DND-41 (cell line): ENCODE measurements around the gene WNT6.
A peak's percentile ranks its signal among the peaks of the same experiment; 100 is the strongest.

Experiments used
- ATAC-seq: fragments of 200-7000 bp; cut with Tn5 transposase; 3 replicates; pipeline ENCODE4 v1.9.1; 2021; ENCODE audit warnings: low read depth; ENCODE audit not compliant: insufficient read depth
- DNase-seq: peaks from one replicate; pipeline ENCODE4 v3.0.0-alpha.2; 2020
- H2AFZ ChIP-seq: 2 replicates; pipeline ENCODE4 v1.6.0; 2012; ENCODE audit warnings: low read depth, low read length
- H3K27ac ChIP-seq: 2 replicates; pipeline ENCODE4 v1.5.1; 2012; ENCODE audit warnings: low read length, inconsistent platforms
- H3K27me3 ChIP-seq: fragments of 200-600 bp; sonication (generic); 2 replicates; pipeline ENCODE4 v1.6.0; 2012; ENCODE audit warnings: low read length, mild to moderate bottlenecking, inconsistent platforms; ENCODE audit not compliant: insufficient read depth, poor library complexity
- H3K36me3 ChIP-seq: 2 replicates; pipeline ENCODE4 v1.5.1; 2012; ENCODE audit warnings: low read length, inconsistent platforms; ENCODE audit not compliant: insufficient read depth
- H3K4me1 ChIP-seq: 2 replicates; pipeline ENCODE4 v1.5.1; 2012; ENCODE audit warnings: mild to moderate bottlenecking, low read length; ENCODE audit not compliant: insufficient read depth
- H3K4me2 ChIP-seq: 2 replicates; pipeline ENCODE4 v1.6.0; 2012; ENCODE audit warnings: mild to moderate bottlenecking, moderate library complexity, low read length, inconsistent platforms; ENCODE audit not compliant: insufficient read depth
- H3K4me3 ChIP-seq, 2 experiments: fragments of 200-600 bp in 1 of 2; shearing (Covaris generic) in 1 of 2; 2 replicates each; pipeline ENCODE4 v1.5.1; 2012 to 2016; ENCODE audit warnings: inconsistent platforms in 2 of 2, low read length in 2 of 2, mild to moderate bottlenecking in 2 of 2, low read depth in 1 of 2, moderate library complexity in 1 of 2
- H3K79me2 ChIP-seq: 2 replicates; pipeline ENCODE4 v1.6.0; 2012; ENCODE audit warnings: low read length, inconsistent platforms; ENCODE audit not compliant: insufficient read depth
- H3K9ac ChIP-seq: 2 replicates; pipeline ENCODE4 v1.6.0; 2012; ENCODE audit warnings: low read depth, mild to moderate bottlenecking, inconsistent platforms, low read length, moderate library complexity
- H3K9me3 ChIP-seq: 2 replicates; pipeline ENCODE4 v1.5.1; 2012; ENCODE audit warnings: low read length, moderate library complexity, mild to moderate bottlenecking, inconsistent platforms; ENCODE audit not compliant: insufficient read depth, severe bottlenecking
- H4K20me1 ChIP-seq: 2 replicates; pipeline ENCODE4 v1.6.0; 2012; ENCODE audit warnings: low read length; ENCODE audit not compliant: insufficient read depth
- EZH2 ChIP-seq: IDR thresholded peaks from 3 replicates; pipeline ENCODE4 v1.6.1; 2012; ENCODE audit warnings: borderline replicate concordance, low read depth, mild to moderate bottlenecking, moderate library complexity, low read length, inconsistent platforms; ENCODE audit not compliant: severe bottlenecking
- TF ChIP-seq, protein P1 (sequence below): IDR thresholded peaks from 2 replicates; pipeline ENCODE4 v1.5.1; 2012; ENCODE audit warnings: borderline replicate concordance, low read length, moderate library complexity, mild to moderate bottlenecking; ENCODE audit not compliant: poor library complexity, severe bottlenecking; ENCODE audit errors: extremely low read depth

WNT6 gene

GRCh38 chr2:218852911-218853667 lies 6.5 kb upstream of the WNT6 start:
- Histone ChIP-seq H3K27ac (no peak overlapping the region), H3K9ac (no peak overlapping the region), H3K9me3 (no peaks in the 10 kb centered on the region), H3K4me3 (no peak overlapping the region), H3K4me2 (no peak overlapping the region), H3K36me3 (no peaks in the 10 kb centered on the region), H3K27me3 (peaks cover 17% of the 10 kb centered on the region), H3K79me2 (no peaks in the 10 kb centered on the region), H2AFZ (no peak overlapping the region), H3K4me1 (peaks cover 14% of the 10 kb centered on the region), H4K20me1 (peaks cover 8% of the 10 kb centered on the region; the same call in 1 of the 2 replicates)
- TF ChIP-seq, protein P1, sequence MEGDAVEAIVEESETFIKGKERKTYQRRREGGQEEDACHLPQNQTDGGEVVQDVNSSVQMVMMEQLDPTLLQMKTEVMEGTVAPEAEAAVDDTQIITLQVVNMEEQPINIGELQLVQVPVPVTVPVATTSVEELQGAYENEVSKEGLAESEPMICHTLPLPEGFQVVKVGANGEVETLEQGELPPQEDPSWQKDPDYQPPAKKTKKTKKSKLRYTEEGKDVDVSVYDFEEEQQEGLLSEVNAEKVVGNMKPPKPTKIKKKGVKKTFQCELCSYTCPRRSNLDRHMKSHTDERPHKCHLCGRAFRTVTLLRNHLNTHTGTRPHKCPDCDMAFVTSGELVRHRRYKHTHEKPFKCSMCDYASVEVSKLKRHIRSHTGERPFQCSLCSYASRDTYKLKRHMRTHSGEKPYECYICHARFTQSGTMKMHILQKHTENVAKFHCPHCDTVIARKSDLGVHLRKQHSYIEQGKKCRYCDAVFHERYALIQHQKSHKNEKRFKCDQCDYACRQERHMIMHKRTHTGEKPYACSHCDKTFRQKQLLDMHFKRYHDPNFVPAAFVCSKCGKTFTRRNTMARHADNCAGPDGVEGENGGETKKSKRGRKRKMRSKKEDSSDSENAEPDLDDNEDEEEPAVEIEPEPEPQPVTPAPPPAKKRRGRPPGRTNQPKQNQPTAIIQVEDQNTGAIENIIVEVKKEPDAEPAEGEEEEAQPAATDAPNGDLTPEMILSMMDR = peak; percentile 80
- TF ChIP-seq EZH2 = no peak
- DNase-seq (peak; percentile 50), ATAC-seq (peak; percentile 58)

- no peak overlapping the region for H3K9ac ChIP-seq
- H2AFZ ChIP-seq = no peak overlapping the region
- H4K20me1 ChIP-seq = peaks cover 11% of the 10 kb centered on the region; the same call in 1 of the 2 replicates
- no peaks in the 10 kb centered on the region for H3K79me2 ChIP-seq
- no peak overlapping the region for H3K4me3 ChIP-seq
- no peak for DNase-seq
- H3K4me2 ChIP-seq = no peak overlapping the region
- peaks cover 17% of the 10 kb centered on the region for H3K27me3 ChIP-seq
- no peak for ATAC-seq
- TF ChIP-seq EZH2 = no peak
- TF ChIP-seq, protein P1 = no peak
- no peaks in the 10 kb centered on the region for H3K9me3 ChIP-seq
- H3K4me1 ChIP-seq = peaks cover 14% of the 10 kb centered on the region
- no peaks in the 10 kb centered on the region for H3K36me3 ChIP-seq
- no peak overlapping the region for H3K27ac ChIP-seq
These were observed 5.8 kb upstream of the WNT6 start for GRCh38 chr2:218853766-218854165.

DNA sequence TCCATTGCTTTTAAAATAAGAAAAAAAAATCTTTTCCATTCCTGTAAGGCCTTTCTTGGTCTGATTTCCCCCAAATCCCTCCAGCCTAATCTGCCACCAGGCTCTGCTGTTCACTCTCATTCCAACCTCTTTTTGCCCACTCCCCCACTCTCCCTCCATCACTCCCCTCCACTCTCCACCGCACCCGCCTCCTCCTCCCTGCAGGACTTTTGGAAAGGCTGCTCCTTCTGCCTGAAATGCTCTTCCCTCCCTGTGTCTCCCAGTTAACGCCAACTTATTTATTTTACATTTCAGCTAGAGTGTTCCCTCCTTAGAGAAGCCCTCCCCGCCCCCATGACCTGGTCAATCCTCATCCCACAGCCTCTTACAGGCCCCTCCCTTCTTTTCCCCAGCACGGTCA lies 4.7 kb upstream of the WNT6 start:
- Histone ChIP-seq H3K27ac (no peak overlapping the region), H3K27me3 (peaks cover 17% of the 10 kb centered on the region), H3K36me3 (no peaks in the 10 kb centered on the region), H2AFZ (no peak overlapping the region), H3K9ac (no peak overlapping the region), H3K79me2 (no peaks in the 10 kb centered on the region), H3K4me2 (no peak overlapping the region), H4K20me1 (peaks cover 11% of the 10 kb centered on the region; the same call in 1 of the 2 replicates), H3K4me1 (peaks cover 14% of the 10 kb centered on the region), H3K9me3 (no peaks in the 10 kb centered on the region), H3K4me3 (no peak overlapping the region)
- ATAC-seq (no peak), DNase-seq (no peak)
- TF ChIP-seq EZH2 = no peak
- TF ChIP-seq, protein P1 = no peak
